Neural cell (in vitro differentiated cells): ENCODE measurements around the gene NR5A2. TPM values are rescaled to one million over a fixed set of nuclear protein-coding genes. Genes with fewer than 3 reads are reported as not detected.

Experiments
- H2AFZ ChIP-seq: fragments of 200-600, 300-800 bp; sonication (generic), shearing (Covaris generic); 2 replicates; pipeline ENCODE4 v1.6.0; 2014; ENCODE audit warnings: low read depth, mild to moderate bottlenecking, antibody characterized with exemption, low read length, moderate library complexity
- H3F3A ChIP-seq: fragments of 200-600 bp; shearing (Covaris generic); 2 replicates; pipeline ENCODE4 v1.6.1; 2016; ENCODE audit warnings: mild to moderate bottlenecking, moderate library complexity, mixed read lengths, antibody characterized with exemption, low read length; ENCODE audit not compliant: insufficient read depth, poor library complexity, severe bottlenecking
- H3K27ac ChIP-seq: fragments of 200-600, 300-800 bp; sonication (generic), shearing (Covaris generic); 2 replicates; pipeline ENCODE4 v1.5.1; 2014; ENCODE audit warnings: mild to moderate bottlenecking, low read length, moderate library complexity
- H3K27me3 ChIP-seq: fragments of 300-800, 200-600 bp; sonication (generic), shearing (Covaris generic); 2 replicates; pipeline ENCODE4 v1.6.0; 2014; ENCODE audit warnings: mild to moderate bottlenecking, low read depth, low read length, moderate library complexity; ENCODE audit not compliant: insufficient read depth
- H3K36me3 ChIP-seq: fragments of 300-800, 200-600 bp; sonication (generic), shearing (Covaris generic); 2 replicates; pipeline ENCODE4 v1.5.1; 2014; ENCODE audit warnings: mild to moderate bottlenecking, antibody characterized with exemption, low read length, moderate library complexity; ENCODE audit not compliant: insufficient read depth
- H3K4me2 ChIP-seq: fragments of 300-800, 200-600 bp; sonication (generic), shearing (Covaris generic); 2 replicates; pipeline ENCODE4 v1.6.0; 2014; ENCODE audit warnings: mild to moderate bottlenecking, low read length
- H3K4me3 ChIP-seq: fragments of 300-800, 200-600 bp; sonication (generic), shearing (Covaris generic); 2 replicates; pipeline ENCODE4 v1.5.1; 2014; ENCODE audit warnings: mild to moderate bottlenecking, low read length, moderate library complexity
- H3K79me2 ChIP-seq: fragments of 200-600 bp; shearing (Covaris generic); replicated peaks from 2 replicates; pipeline ENCODE4 v1.6.0; 2014; ENCODE audit warnings: mild to moderate bottlenecking, low read length, moderate library complexity; ENCODE audit not compliant: insufficient read depth
- H3K9ac ChIP-seq: fragments of 300-800, 200-600 bp; sonication (generic), shearing (Covaris generic); 2 replicates; pipeline ENCODE4 v1.6.1; 2016; ENCODE audit warnings: mild to moderate bottlenecking, low read length, mixed read lengths
- H3K9me2 ChIP-seq: fragments of 200-600 bp; shearing (Covaris generic); 2 replicates; pipeline ENCODE4 v1.6.1; 2016; ENCODE audit warnings: mild to moderate bottlenecking, low read length, mixed read lengths; ENCODE audit not compliant: insufficient read depth
- H3K9me3 ChIP-seq: fragments of 200-600, 300-800 bp; sonication (generic), shearing (Covaris generic); 2 replicates; pipeline ENCODE4 v1.6.1; 2016; ENCODE audit warnings: mild to moderate bottlenecking, mixed run types, low read length, moderate library complexity, mixed read lengths
- H4K20me1 ChIP-seq: fragments of 200-600 bp; shearing (Covaris generic); 2 replicates; pipeline ENCODE4 v1.6.1; 2016; ENCODE audit warnings: mild to moderate bottlenecking, mixed run types; ENCODE audit not compliant: insufficient read depth
- CTCF ChIP-seq: fragments of 450-650 bp; IDR thresholded peaks from 2 replicates; pipeline ENCODE4 v1.5.1; 2014; ENCODE audit warnings: antibody characterized with exemption, mild to moderate bottlenecking, moderate library complexity; ENCODE audit not compliant: poor library complexity, severe bottlenecking
- EP300 ChIP-seq: fragments of 450-650 bp; conservative IDR thresholded peaks from 2 replicates; pipeline ENCODE4 v1.6.1; 2014; ENCODE audit warnings: antibody characterized with exemption, mild to moderate bottlenecking, moderate library complexity; ENCODE audit not compliant: poor library complexity, severe bottlenecking
- EZH2 ChIP-seq: fragments of 200-600, 300-800 bp; shearing (Covaris generic), sonication (generic); IDR thresholded peaks from 2 replicates; pipeline ENCODE4 v1.6.1; 2014; ENCODE audit warnings: antibody characterized with exemption, low read length, borderline replicate concordance, mild to moderate bottlenecking; ENCODE audit not compliant: insufficient read depth, poor library complexity, severe bottlenecking
- MXI1 ChIP-seq: fragments of 450-650 bp; conservative IDR thresholded peaks from 2 replicates; pipeline ENCODE4 v1.6.1; 2014; ENCODE audit warnings: antibody characterized with exemption, mild to moderate bottlenecking; ENCODE audit not compliant: poor library complexity, severe bottlenecking
- POLR2AphosphoS5 ChIP-seq: IDR thresholded peaks from 2 replicates; pipeline ENCODE4 v1.6.1; 2012
- RAD21 ChIP-seq: fragments of 450-650 bp; conservative IDR thresholded peaks from 2 replicates; pipeline ENCODE4 v1.6.1; 2014; ENCODE audit warnings: antibody characterized with exemption, mild to moderate bottlenecking, moderate library complexity
- REST ChIP-seq: IDR thresholded peaks from 2 replicates; pipeline ENCODE4 v1.6.1; 2012; ENCODE audit warnings: borderline replicate concordance
- SMC3 ChIP-seq: fragments of 450-650 bp; conservative IDR thresholded peaks from 2 replicates; pipeline ENCODE4 v1.6.1; 2014; ENCODE audit warnings: antibody characterized with exemption, mild to moderate bottlenecking, moderate library complexity; ENCODE audit not compliant: poor library complexity
- TAF1 ChIP-seq: IDR thresholded peaks from 2 replicates; pipeline ENCODE4 v1.6.1; 2012; ENCODE audit warnings: low read depth
- polyA plus RNA-seq: library from polyadenylated mRNA; depleted of rRNA; stranded (reverse); fragments of >200 nt; gene quantifications from 2 replicates; pipeline ENCODE4 v1.2.3, GENCODE V29; 2014

The NR5A2 gene
- polyA plus RNA-seq, 1 donor from 2014 or later, result not detected

GRCh38 chr1:200174525-200175295 lies 147.2 kb downstream of the NR5A2 start:
- TF ChIP-seq RAD21 (no peak), REST (no peak), TAF1 (no peak), CTCF (no peak), SMC3 (no peak), EZH2 (no peak), EP300 (no peak), MXI1 (no peak), POLR2AphosphoS5 (no peak)
- Histone ChIP-seq H2AFZ (no peak overlapping the region), H3K79me2 (no peaks in the 10 kb centered on the region), H3K4me3 (no peak overlapping the region), H3K27ac (no peak overlapping the region), H3K9ac (no peak overlapping the region), H3F3A (no peaks in the 10 kb centered on the region), H3K9me2 (no peaks in the 10 kb centered on the region), H3K36me3 (no peaks in the 10 kb centered on the region), H3K9me3 (no peaks in the 10 kb centered on the region), H3K4me2 (no peak overlapping the region), H4K20me1 (no peaks in the 10 kb centered on the region), H3K27me3 (no peaks in the 10 kb centered on the region)

- Histone ChIP-seq H3K4me3 (no peak overlapping the region), H3K4me2 (no peak overlapping the region), H4K20me1 (no peaks in the 10 kb centered on the region), H3K27ac (no peak overlapping the region), H3K9ac (no peak overlapping the region), H3K79me2 (no peaks in the 10 kb centered on the region), H3K9me3 (no peaks in the 10 kb centered on the region), H3K36me3 (no peaks in the 10 kb centered on the region), H3K27me3 (no peaks in the 10 kb centered on the region), H3K9me2 (no peaks in the 10 kb centered on the region), H2AFZ (no peak overlapping the region), H3F3A (no peaks in the 10 kb centered on the region)
- TF ChIP-seq POLR2AphosphoS5, result no peak
- TF ChIP-seq EZH2, result no peak
- TF ChIP-seq REST, result no peak
- TF ChIP-seq RAD21, result no peak
- no peak for TF ChIP-seq SMC3
- TF ChIP-seq TAF1, result no peak
- TF ChIP-seq CTCF, result no peak
- no peak for TF ChIP-seq MXI1
- no peak for TF ChIP-seq EP300
Observed at GRCh38 chr1:200176181-200176580, 148.7 kb downstream of the NR5A2 start.
